Stomach (tissue), 4 donors: ENCODE results near the gene DIS3L2.

Experiments used
- EP300 ChIP-seq: sonication (generic); formaldehyde crosslinking; IDR thresholded peaks from one replicate; pipeline ENCODE4 v1.6.1; 2017; ENCODE audit warnings: antibody characterized with exemption
- POLR2A ChIP-seq, 4 donors: fragments of 450-650 bp; IDR thresholded peaks; one replicate each; pipeline ENCODE4 v1.6.1; 2016; ENCODE audit warnings: antibody characterized with exemption in 4 of 4, control low read depth in 2 of 4, mild to moderate bottlenecking in 1 of 4, moderate library complexity in 1 of 4

- TF ChIP-seq EP300 (no peak), POLR2A (IDR thresholded peaks at IDR 0.05) (no peak)
These were observed 176.0 kb downstream of the DIS3L2 start for GRCh38 chr2:232137356-232138147.
